Measurements from ENCODE around the gene PSMD12.

The PSMD12 gene

DNA sequence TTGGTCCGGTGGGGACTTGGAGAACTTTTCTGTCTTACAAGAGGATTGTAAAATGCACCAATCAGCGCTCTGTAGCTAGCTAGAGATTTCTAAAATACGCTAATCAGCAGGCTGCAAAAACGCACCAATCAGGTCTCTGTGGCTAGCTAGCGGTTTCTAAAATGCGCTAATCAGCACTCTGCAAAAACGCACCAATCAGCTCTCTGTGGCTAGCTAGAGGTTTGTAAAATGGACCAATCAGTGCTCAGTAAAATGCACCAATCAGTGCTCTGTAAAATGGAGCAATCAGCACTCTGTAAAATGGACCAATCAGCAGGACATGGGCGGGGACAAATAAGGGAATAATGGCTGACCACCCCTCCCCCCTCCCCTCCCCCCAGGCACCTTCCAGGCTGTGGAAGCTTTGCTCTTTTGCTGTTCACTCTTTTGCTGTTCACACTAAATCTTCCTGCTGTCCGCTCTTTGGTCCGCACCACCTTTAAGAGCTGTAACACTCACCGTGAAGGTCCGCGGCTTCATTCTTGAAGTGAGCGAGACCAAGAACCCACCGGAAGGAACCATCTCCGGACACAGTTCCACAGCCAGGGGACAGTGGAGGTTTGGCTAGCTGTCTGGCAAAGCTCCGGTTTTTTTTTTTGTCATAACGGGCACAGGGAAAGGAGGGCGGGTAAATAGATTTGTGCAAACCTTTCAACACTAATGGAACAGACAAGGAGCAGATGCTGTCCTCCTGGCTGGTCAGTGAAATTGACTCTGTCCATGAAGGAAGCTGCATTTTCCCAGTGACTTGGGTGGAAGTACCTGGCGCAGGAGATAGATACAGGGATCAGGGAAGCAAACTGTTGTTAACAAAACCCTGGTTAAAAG is 19.0 kb upstream of the PSMD12 start:
- no peak for DNase-seq

DNA sequence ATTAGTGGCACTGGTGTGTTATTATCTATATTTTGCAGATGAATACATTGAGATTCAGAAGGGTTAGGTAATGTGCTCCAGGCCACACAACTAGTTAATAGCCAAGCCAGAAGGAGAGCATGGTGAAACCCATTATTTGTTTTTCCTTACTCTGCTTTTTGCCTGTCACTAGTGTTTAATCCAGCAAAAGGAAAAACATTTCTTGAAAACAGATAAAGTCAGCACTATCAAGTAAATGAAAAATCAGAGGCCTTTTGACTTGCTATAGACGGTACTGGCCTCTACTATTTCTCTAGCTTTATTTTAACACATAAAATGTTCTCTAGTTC is 15.5 kb upstream of the PSMD12 start:
- no peak for DNase-seq

DNA sequence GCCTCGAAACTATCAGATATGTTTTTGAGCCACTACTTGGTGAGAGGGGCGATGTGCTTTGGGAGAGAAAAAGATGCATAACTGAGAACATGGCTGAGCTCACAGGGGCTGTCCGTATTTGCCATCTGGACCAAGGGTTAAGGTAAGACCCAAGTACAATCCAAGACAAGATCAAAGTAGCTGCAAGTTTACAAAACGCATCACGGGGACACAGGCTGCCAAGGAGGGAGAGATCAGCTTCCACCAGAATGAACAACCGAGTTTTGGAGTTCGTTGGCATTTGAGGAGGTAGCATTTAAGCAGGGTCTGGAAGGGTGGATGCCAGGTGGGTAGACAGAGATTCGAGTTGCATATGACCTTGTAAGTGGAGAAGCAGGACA is 12.9 kb upstream of the PSMD12 start:
- no peak for DNase-seq

- peak; percentile 39 for DNase-seq
Measured at GRCh38 chr17:67378454-67379250, 12.3 kb upstream of the PSMD12 start.

DNA sequence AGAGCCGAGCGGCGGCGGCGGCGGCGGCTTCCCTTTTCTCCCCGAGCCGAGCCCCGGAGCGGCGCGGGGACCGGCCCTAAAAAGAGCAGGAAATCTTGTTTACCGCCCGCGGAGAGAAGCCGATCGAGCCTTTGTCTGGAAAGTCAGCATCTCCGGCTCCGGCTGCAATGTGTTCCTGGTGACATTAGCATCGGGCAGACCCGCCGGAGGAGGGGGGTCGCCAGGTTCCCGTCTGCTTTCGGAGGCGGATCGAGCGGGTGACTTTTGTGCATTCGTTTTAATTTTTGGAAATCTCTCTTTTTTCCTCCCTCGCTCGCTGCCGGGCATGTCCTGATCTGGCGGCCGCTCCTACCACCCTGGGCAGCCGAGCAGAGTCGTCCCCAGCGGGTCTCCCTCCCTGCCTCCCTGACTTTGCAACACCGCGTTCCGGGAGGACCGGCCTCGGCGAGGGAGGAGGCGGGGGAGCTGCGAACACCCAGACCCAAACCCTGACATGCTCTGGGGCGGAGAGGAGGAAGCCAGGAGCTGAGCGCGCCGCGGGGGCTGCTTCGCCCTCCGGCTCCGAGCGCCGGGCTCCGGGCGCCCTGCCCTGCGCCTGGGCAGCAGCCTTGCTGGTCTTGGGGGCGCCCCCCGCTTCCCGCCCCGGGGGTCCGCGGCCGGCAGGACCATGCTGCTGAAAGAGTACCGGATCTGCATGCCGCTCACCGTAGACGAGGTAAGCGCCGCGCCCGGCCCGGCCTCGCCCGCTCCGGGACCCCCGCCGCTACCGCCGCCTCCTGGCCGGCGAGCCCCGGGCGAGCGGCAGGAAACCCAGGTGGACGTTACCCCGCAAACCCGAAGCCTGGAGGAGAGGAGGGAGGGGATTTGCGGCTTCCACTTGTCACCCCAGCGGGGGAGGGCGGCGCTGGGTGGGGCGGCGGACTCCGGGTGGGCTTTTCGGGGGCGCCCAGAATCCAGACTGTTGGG is 11.4 kb upstream of the PSMD12 start:
- peak; percentile 11 for DNase-seq

DNA sequence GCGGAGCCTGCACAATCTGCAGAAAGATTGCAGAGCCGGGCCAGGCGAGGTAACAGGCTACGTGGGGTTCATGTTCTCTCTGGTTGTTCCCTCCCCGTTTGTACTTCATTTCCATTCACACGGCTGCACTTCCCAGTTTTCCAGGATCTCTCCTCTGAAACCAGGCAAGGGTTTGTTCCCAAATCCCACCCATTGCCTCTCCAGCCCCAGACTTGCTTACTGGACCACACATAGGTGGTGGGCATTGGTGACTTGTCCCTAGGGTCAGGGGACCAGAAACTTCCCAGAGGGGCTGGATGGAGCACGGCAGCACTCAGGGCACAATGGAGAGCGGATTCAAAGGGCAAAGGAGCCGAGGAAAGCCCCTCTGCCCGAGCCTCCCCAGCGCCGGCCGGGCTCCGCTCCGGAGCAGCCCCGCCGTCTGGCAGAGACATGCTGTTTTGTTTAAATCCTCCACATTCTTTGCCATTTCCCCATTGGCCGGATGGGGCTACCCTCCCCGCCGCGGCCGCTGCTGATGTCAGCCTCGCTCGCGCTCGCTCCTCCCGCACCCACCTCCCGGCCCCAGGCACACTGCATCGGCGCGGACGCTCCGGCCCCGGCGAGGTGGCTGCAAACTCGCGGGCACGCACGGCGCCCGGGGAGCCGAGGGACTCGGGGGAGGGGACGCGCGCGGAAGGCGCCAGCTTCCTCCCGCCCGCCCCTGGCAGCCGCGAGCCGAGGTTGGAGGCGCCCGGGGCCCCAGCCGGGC is 10.5 kb upstream of the PSMD12 start, which contains the start of gene PITPNC1:
Gene PITPNC1, plus strand, starts transcription at position 545 of the 751 bp plus-strand sequence.
- DNase-seq, result peak; percentile 69

- no peak for DNase-seq
Measured at GRCh38 chr17:67376415-67376736, 10.0 kb upstream of the PSMD12 start.

DNA sequence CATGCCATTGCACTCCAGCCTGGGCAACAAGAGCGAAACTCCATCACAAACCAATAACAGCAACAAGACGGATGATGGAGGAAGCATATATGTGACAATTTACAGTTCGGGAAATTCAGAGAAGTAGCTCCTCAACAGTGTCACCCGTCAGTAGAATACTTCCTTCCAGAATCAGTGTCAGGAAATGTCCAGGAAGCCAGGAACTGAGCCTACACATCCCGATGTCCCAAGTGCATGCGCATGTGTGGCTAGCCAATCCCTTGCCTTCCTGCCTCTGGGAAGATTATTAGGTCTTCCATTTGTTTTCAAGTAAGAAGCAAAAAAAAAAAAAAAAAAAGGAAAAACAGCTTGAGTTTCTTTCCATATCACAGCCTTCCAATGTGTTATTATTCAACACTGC is 9.3 kb upstream of the PSMD12 start:
- no peak for DNase-seq

DNA sequence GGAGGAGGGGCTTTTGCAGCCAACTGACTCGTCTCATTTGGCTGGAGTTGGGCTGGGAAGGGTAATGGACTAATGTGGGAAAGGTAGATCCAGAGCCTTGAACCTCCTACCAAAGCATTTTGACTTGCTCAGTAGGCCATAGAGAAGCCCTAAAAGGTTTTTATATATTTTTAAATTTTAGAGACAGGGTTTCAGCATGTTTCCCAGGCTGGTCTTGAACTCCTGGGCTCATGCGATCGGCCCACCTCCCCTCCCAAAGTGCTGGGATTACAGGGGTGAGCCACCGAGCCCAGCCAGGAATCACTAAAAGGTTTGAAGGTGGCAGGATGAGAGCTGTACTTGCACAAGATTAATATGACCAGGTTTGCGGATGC is 8.7 kb upstream of the PSMD12 start:
- no peak for DNase-seq

GRCh38 chr17:67374329-67375053 is 8.1 kb upstream of the PSMD12 start:
- peak; percentile 40 for DNase-seq

DNA sequence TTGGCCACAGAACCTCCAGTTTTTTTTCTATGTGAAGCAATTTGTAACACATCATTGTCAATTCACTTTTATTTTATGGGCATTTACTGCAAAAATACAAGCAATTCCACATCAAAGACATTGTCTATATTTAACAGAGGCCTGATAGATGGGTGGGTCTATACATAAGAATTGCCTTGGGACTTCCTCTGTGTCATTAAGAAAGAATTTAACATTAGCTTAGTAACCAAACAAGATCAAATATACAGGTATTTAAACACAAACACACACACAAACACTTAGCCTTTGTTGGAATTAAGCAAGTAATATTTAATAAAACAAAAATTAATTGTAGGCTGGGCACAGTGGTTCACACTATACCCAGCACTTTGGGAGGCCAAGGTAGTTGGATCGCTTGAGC is 6.4 kb upstream of the PSMD12 start:
- DNase-seq, result no peak

DNA sequence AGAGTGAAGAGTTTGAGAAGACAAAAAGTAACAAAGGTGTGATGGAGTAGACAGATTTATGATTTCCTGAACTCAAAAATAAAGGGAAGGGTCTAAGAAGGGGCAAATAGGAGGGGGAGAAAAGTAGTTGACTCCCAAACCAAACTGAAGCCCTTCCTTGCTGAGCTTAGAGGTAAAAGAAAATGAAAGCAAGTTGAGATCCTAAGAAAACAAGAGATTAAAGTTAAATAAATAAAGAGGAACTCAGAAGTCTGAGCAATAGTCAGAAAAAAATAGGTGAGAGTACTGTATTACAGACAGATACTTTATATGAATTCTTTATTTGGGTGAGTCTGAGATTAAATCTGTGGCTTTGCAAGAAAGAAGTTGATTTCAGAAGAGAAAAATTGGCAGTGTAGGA is 3.3 kb upstream of the PSMD12 start:
- no peak for DNase-seq

- peak; percentile 8 for DNase-seq
Measured at GRCh38 chr17:67365738-67366192, 612 bp downstream of the PSMD12 start.

DNA sequence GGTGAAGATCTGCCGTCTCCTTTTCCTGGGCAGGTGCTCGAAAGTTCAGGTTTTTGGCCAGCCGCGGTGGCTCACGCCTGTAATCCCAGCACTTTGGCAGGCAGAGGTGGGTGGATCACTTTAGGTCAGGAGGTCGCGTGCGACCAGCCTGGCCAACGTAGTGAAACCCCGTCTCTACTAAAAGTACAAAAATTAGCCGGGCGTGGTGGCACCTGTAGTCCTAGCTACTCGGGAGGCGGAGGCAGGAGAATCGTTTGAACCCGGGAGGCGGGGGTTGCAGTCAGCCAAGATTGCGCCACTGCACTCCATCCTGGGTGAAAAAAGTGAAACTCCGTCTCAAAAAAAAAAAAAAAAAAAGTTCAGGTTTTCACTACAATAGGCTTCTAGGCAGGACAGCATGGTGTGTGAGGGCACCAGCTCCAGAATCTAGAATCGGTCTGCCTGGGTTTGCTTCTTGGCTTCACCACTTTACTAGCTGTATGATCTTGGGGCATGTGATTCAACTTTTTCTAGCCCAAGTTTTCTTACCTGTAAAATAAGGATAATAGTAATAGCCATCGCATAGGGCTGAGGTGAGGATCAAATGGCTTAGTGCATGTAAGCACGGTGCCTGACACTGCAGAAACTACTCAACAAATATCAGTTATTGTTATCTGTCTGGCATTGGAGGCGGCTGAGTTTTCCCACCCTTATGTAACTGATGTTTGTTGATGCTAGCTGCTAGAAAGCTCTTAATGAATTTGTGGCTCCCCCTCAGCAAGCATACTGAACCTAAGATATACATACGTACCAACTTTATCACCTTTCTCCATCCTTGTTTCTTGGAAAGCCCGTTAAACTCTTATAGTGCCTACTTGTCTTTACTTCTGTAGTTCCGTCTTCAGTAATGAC is 1.3 kb downstream of the PSMD12 start:
- no peak for DNase-seq

- DNase-seq, result no peak
Measured at GRCh38 chr17:67362173-67362572, 4.2 kb downstream of the PSMD12 start.

DNA sequence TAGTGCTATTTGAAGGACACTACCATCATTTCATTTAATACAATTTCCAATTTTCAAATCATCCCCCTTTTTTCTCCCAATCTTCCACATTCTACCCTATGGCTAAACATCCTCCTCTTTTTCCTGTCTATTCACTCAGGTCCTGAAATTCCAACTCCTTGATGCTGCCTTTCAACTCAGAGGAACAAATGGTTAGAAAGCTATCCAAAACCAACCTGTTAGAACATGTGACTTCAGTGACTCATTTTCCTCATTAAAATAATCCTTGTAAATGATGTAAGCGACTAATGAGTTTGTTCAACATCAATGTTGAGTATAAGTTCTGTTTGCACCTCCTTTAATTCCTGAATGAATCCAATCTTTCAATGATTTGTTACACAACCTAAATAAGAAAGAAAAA is 5.5 kb downstream of the PSMD12 start:
- no peak for DNase-seq

GRCh38 chr17:67359960-67360791 is 6.2 kb downstream of the PSMD12 start:
- no peak for DNase-seq

GRCh38 chr17:67358612-67359011 is 7.8 kb downstream of the PSMD12 start:
- no peak for DNase-seq

- DNase-seq, result no peak
Measured at GRCh38 chr17:67353929-67354574, 12.3 kb downstream of the PSMD12 start.
